ENCODE data around the gene DLGAP1. TPM values are rescaled to one million over a fixed set of nuclear protein-coding genes. Genes with fewer than 3 reads are reported as not detected.
A peak's percentile ranks its signal among the peaks of the same experiment; 100 is the strongest.

DLGAP1 gene
- total RNA-seq, 1 donor from 2014 or later, result 7.7 TPM

GRCh38 chr18:4107049-4107467, 348.0 kb downstream of the DLGAP1 start:
- no peaks in the 10 kb centered on the region for H3K27me3 Mint-ChIP-seq (ENCODE audit: low read depth)
- no peak for TF ChIP-seq CTCF (IDR thresholded peaks at IDR 0.05)
- H3K36me3 Mint-ChIP-seq (ENCODE audit: low read depth), result no peaks in the 10 kb centered on the region
- no peaks in the 10 kb centered on the region for H3K9me3 Mint-ChIP-seq (ENCODE audit: low read depth)
- no peak overlapping the region for H3K4me3 Mint-ChIP-seq (ENCODE audit: unreplicated experiment)
- H3K27ac Mint-ChIP-seq (ENCODE audit: unreplicated experiment), result no peak overlapping the region
- H3K4me1 Mint-ChIP-seq (ENCODE audit: low read depth), result peaks cover 13% of the 10 kb centered on the region
- no peak for DNase-seq (ENCODE audit: low spot score)

GRCh38 chr18:4106407-4107033, 348.6 kb downstream of the DLGAP1 start:
- peaks cover 13% of the 10 kb centered on the region for H3K4me1 Mint-ChIP-seq (ENCODE audit: low read depth)
- peak overlapping the region; percentile 23 for H3K27ac Mint-ChIP-seq (ENCODE audit: unreplicated experiment)
- TF ChIP-seq CTCF (IDR thresholded peaks at IDR 0.05), result peak; percentile 95
- H3K4me3 Mint-ChIP-seq (ENCODE audit: unreplicated experiment), result peak overlapping the region; percentile 59
- peak; percentile 48 for DNase-seq (ENCODE audit: low spot score)
- no peaks in the 10 kb centered on the region for H3K27me3 Mint-ChIP-seq (ENCODE audit: low read depth)
- no peaks in the 10 kb centered on the region for H3K36me3 Mint-ChIP-seq (ENCODE audit: low read depth)
- H3K9me3 Mint-ChIP-seq (ENCODE audit: low read depth), result no peaks in the 10 kb centered on the region

GRCh38 chr18:4102901-4103300, 352.2 kb downstream of the DLGAP1 start:
- no peaks in the 10 kb centered on the region for H3K36me3 Mint-ChIP-seq (ENCODE audit: low read depth)
- H3K27ac Mint-ChIP-seq (ENCODE audit: unreplicated experiment), result no peak overlapping the region
- H3K4me3 Mint-ChIP-seq (ENCODE audit: unreplicated experiment), result no peak overlapping the region
- DNase-seq (ENCODE audit: low spot score), result no peak
- no peaks in the 10 kb centered on the region for H3K9me3 Mint-ChIP-seq (ENCODE audit: low read depth)
- no peaks in the 10 kb centered on the region for H3K27me3 Mint-ChIP-seq (ENCODE audit: low read depth)
- H3K4me1 Mint-ChIP-seq (ENCODE audit: low read depth), result peaks cover 13% of the 10 kb centered on the region
- no peak for TF ChIP-seq CTCF (IDR thresholded peaks at IDR 0.05)

GRCh38 chr18:4101009-4101408, 354.1 kb downstream of the DLGAP1 start:
- Mint-ChIP-seq H3K4me3 (ENCODE audit: unreplicated experiment) (no peak overlapping the region), H3K27me3 (ENCODE audit: low read depth) (no peaks in the 10 kb centered on the region), H3K9me3 (ENCODE audit: low read depth) (no peaks in the 10 kb centered on the region), H3K27ac (ENCODE audit: unreplicated experiment) (no peak overlapping the region), H3K36me3 (ENCODE audit: low read depth) (no peaks in the 10 kb centered on the region), H3K4me1 (ENCODE audit: low read depth) (peaks cover 10% of the 10 kb centered on the region)
- DNase-seq (ENCODE audit: low spot score), result no peak
- TF ChIP-seq CTCF (IDR thresholded peaks at IDR 0.05), result no peak

- H3K4me3 Mint-ChIP-seq (ENCODE audit: unreplicated experiment), result no peak overlapping the region
- H3K27me3 Mint-ChIP-seq (ENCODE audit: low read depth), result no peaks in the 10 kb centered on the region
- H3K27ac Mint-ChIP-seq (ENCODE audit: unreplicated experiment), result no peak overlapping the region
- H3K9me3 Mint-ChIP-seq (ENCODE audit: low read depth), result no peaks in the 10 kb centered on the region
- peaks cover under 1% of the 10 kb centered on the region for H3K36me3 Mint-ChIP-seq (ENCODE audit: low read depth)
- peaks cover 10% of the 10 kb centered on the region for H3K4me1 Mint-ChIP-seq (ENCODE audit: low read depth)
- no peak for DNase-seq (ENCODE audit: low spot score)
- no peak for TF ChIP-seq CTCF (IDR thresholded peaks at IDR 0.05)
Observed at GRCh38 chr18:4096486-4096885, 358.6 kb downstream of the DLGAP1 start.
